ENCODE data around the gene KCNK7.

The KCNK7 gene

DNA sequence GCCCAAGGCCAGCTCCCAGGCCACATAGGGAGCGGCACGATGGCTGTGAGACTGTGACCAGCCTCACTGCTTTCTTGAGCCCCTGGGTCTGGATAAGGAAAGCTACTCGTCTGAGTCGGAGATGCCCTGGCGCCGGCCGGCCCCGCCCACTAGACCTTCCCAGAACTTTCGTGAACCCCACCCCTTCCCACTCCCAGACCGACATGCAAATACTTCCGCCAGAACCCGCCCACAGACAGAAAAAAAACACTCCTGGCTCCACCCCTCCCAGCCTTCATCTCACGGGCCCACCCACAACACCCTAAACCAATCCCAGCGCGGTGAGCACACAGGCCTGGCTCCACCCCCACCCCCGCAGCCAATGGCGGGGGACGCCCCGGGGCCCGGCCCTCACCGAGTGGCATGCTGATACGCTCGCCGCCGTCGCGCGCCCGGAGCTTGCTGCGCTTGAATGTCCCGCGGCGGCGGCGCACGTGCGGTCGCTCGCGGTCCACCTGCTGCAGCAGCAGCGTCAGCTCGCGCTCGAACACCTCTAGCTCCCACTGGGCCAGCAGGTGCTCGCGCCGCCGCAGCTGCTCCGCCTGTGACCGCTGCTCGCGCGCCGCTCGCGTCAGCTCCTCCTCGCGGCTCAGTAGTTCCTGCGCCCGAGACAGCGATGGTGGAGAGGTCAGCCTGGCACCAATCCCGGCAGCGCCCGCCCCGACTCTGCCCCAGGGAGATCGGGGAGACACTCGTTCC lies 11.4 kb upstream of the KCNK7 start:
- peak overlapping the region; percentile 34 for H3K4me3 ChIP-seq (ENCODE audit: low read depth, low read length)
- H3K18ac ChIP-seq (ENCODE audit: low read length) = no peak overlapping the region

DNA sequence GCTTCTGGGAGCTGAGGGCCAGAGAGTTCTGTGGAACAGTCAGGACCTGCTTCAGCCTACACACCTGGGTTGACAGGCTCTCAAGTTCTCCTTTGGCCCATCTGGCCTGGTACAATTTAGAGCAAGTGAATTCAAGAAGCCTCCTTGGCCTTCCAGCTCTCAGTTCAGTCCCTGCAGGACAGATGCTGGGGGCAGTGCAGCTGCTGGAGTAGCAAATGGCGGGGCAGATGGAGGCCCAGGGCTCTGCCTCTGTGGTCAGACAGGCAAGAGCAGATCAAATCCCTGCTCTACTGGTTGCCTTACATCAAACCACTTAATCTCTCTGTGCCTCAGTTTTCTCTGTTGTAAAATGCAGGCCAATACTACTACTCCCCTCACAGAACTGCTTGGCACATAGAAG lies 8.7 kb upstream of the KCNK7 start:
- Histone ChIP-seq H4K91ac (ENCODE audit: low read depth, low read length) (no peak overlapping the region), H2BK5ac (ENCODE audit: low read depth, low read length, poor library complexity) (no peak overlapping the region), H3K4ac (ENCODE audit: low read depth, low read length) (no peak overlapping the region), H2AK5ac (ENCODE audit: low read length) (no peak overlapping the region), H4K8ac (ENCODE audit: low read depth, low read length) (no peak overlapping the region), H3K79me2 (ENCODE audit: control insufficient read depth, insufficient read depth, low read length, poor library complexity) (no peaks in the 10 kb centered on the region), H3K4me1 (ENCODE audit: control insufficient read depth in 1 of 2, insufficient read depth in 2 of 2, low read length in 2 of 2) (peaks cover 9 to 11% of the 10 kb centered on the region in 2 experiments), H2AFZ (ENCODE audit: insufficient read depth, low read length, poor library complexity) (no peak overlapping the region), H3K4me3 (ENCODE audit: low read depth, low read length) (no peak overlapping the region), H4K12ac (ENCODE audit: low read depth, low read length) (no peak overlapping the region), H2BK12ac (ENCODE audit: low read length) (no peak overlapping the region), H3K14ac (ENCODE audit: low read length) (no peak overlapping the region), H3K9ac (ENCODE audit: low read length) (no peak overlapping the region), H3K9me3 (ENCODE audit: insufficient read depth, low read depth, low read length) (peaks cover 9% of the 10 kb centered on the region), H3K79me1 (ENCODE audit: low read length) (no peaks in the 10 kb centered on the region), H3K36me3 (ENCODE audit: control insufficient read depth in 1 of 2, insufficient read depth in 2 of 2, low read length in 2 of 2) (peaks cover 48 to 52% of the 10 kb centered on the region in 2 experiments), H3K23ac (ENCODE audit: low read length) (no peak overlapping the region), H3K4me2 (ENCODE audit: low read length) (no peak overlapping the region), H3K27ac (ENCODE audit: low read depth, low read length) (no peak overlapping the region), H3K27me3 (ENCODE audit: insufficient read depth, low read length) (no peaks in the 10 kb centered on the region), H2BK120ac (ENCODE audit: insufficient read depth, low read length, poor library complexity) (no peak overlapping the region), H3K18ac (ENCODE audit: low read length) (no peak overlapping the region)
- no peak for DNase-seq
- WGBS (ENCODE audit: extremely low coverage, insufficient coverage, insufficient read length) = no CpG with 5 or more reads among the region's 1 CpG

More for the DNA sequence above, 11.4 kb upstream of the KCNK7 start:
- no peak overlapping the region for H2AFZ ChIP-seq (ENCODE audit: insufficient read depth, low read length, poor library complexity)
- H2BK12ac ChIP-seq (ENCODE audit: low read length) = no peak overlapping the region
- peak overlapping the region; percentile 63 for H3K4me2 ChIP-seq (ENCODE audit: low read length)
- no peak overlapping the region for H4K91ac ChIP-seq (ENCODE audit: low read depth, low read length)
- H4K12ac ChIP-seq (ENCODE audit: low read depth, low read length) = no peak overlapping the region
- H2AK5ac ChIP-seq (ENCODE audit: low read length) = no peak overlapping the region
- no peak overlapping the region for H2BK120ac ChIP-seq (ENCODE audit: insufficient read depth, low read length, poor library complexity)
- H2BK5ac ChIP-seq (ENCODE audit: low read depth, low read length, poor library complexity) = no peak overlapping the region
- H3K27ac ChIP-seq (ENCODE audit: low read depth, low read length) = peak overlapping the region; percentile 19
- H3K4ac ChIP-seq (ENCODE audit: low read depth, low read length) = no peak overlapping the region
- H3K79me1 ChIP-seq (ENCODE audit: low read length) = peaks cover 2% of the 10 kb centered on the region
- H3K9ac ChIP-seq (ENCODE audit: low read length) = no peak overlapping the region
- no CpG with 5 or more reads among the region's 67 CpGs for WGBS (ENCODE audit: extremely low coverage, insufficient coverage, insufficient read length)
- H3K23ac ChIP-seq (ENCODE audit: low read length) = no peak overlapping the region
- no peaks in the 10 kb centered on the region for H3K27me3 ChIP-seq (ENCODE audit: insufficient read depth, low read length)
- H3K4me1 ChIP-seq (ENCODE audit: control insufficient read depth in 1 of 2, insufficient read depth in 2 of 2, low read length in 2 of 2) = peaks cover 17 to 21% of the 10 kb centered on the region in 2 experiments
- peak; percentile 95 for DNase-seq
- peaks cover 59 to 62% of the 10 kb centered on the region in 2 experiments for H3K36me3 ChIP-seq (ENCODE audit: control insufficient read depth in 1 of 2, insufficient read depth in 2 of 2, low read length in 2 of 2)
- no peak overlapping the region for H4K8ac ChIP-seq (ENCODE audit: low read depth, low read length)
- H3K9me3 ChIP-seq (ENCODE audit: insufficient read depth, low read depth, low read length) = peaks cover 9% of the 10 kb centered on the region
- peaks cover under 1% of the 10 kb centered on the region for H3K79me2 ChIP-seq (ENCODE audit: control insufficient read depth, insufficient read depth, low read length, poor library complexity)
- no peak overlapping the region for H3K14ac ChIP-seq (ENCODE audit: low read length)

DNA sequence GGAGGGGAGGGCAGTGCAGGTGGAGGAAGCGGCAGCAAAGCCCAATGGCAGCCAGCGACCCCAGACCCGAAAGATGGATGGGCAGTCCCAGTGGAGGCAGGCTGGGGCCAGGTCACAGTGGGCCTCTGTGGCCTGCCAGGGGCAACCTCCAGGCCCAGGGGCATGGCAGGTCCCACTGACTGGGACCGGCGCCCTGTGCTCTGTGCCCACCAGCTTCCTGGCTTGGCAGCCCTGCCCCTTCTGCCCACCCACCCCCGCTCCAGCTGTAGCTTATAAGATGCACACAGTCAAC lies 4.3 kb upstream of the KCNK7 start:
- Histone ChIP-seq H3K4me1 (ENCODE audit: control insufficient read depth in 1 of 2, insufficient read depth in 2 of 2, low read length in 2 of 2) (no peaks in the 10 kb centered on the region), H3K79me1 (ENCODE audit: low read length) (no peaks in the 10 kb centered on the region), H3K9me3 (ENCODE audit: insufficient read depth, low read depth, low read length) (peaks cover 5% of the 10 kb centered on the region), H3K9ac (ENCODE audit: low read length) (no peak overlapping the region), H3K36me3 (ENCODE audit: control insufficient read depth in 1 of 2, insufficient read depth in 2 of 2, low read length in 2 of 2) (peaks cover 41 to 42% of the 10 kb centered on the region in 2 experiments), H2BK12ac (ENCODE audit: low read length) (no peak overlapping the region), H3K14ac (ENCODE audit: low read length) (no peak overlapping the region), H2AK5ac (ENCODE audit: low read length) (no peak overlapping the region), H3K79me2 (ENCODE audit: control insufficient read depth, insufficient read depth, low read length, poor library complexity) (no peaks in the 10 kb centered on the region), H3K4me3 (ENCODE audit: low read depth, low read length) (no peak overlapping the region), H3K27ac (ENCODE audit: low read depth, low read length) (no peak overlapping the region), H3K27me3 (ENCODE audit: insufficient read depth, low read length) (no peaks in the 10 kb centered on the region), H3K4me2 (ENCODE audit: low read length) (no peak overlapping the region), H2BK120ac (ENCODE audit: insufficient read depth, low read length, poor library complexity) (no peak overlapping the region), H4K12ac (ENCODE audit: low read depth, low read length) (no peak overlapping the region), H3K4ac (ENCODE audit: low read depth, low read length) (no peak overlapping the region), H4K8ac (ENCODE audit: low read depth, low read length) (no peak overlapping the region), H2AFZ (ENCODE audit: insufficient read depth, low read length, poor library complexity) (no peak overlapping the region), H2BK5ac (ENCODE audit: low read depth, low read length, poor library complexity) (no peak overlapping the region), H3K23ac (ENCODE audit: low read length) (no peak overlapping the region), H4K91ac (ENCODE audit: low read depth, low read length) (no peak overlapping the region), H3K18ac (ENCODE audit: low read length) (no peak overlapping the region)
- no peak for DNase-seq
- WGBS (ENCODE audit: extremely low coverage, insufficient coverage, insufficient read length) = no CpG with 5 or more reads among the region's 6 CpGs

DNA sequence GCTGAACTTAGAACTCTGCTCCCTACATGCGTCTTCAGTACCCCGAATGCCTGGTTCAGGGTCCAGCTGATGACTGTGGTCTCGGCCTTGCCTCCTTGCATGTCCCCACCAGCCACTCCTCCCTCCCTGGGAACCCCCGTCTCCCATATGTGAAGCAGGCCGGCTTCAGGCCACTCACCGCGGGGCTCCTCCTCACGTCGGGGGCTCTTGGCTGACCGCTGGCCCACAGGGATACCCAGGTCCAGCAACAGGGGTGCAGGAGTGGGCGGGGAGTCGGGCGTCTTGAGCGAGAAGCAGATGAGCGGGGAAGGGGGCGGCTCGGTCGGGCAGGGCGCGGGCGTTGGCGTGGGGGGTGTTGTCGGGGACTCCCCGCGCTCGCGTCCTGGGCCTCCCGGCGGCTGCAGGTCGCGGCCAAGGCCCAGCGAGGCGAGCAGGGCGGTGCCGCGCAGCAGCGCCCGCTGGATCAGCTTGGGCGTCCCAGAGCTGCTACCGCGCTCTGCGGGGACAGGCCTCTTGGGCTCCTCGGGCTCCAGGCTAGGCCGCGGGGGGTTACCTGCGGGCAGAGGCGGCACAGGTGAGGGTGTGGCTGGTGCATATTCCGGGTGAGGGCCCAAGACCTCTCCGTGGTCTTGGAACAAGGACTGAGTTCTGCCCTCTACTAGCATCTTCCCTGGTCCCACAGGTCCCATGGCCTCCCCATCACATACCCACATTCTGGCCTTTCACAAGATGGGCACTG lies 3.8 kb upstream of the KCNK7 start:
- Histone ChIP-seq H3K27ac (ENCODE audit: low read depth, low read length) (no peak overlapping the region), H3K9me3 (ENCODE audit: insufficient read depth, low read depth, low read length) (peaks cover 5% of the 10 kb centered on the region), H2BK120ac (ENCODE audit: insufficient read depth, low read length, poor library complexity) (no peak overlapping the region), H3K23ac (ENCODE audit: low read length) (no peak overlapping the region), H2AK5ac (ENCODE audit: low read length) (no peak overlapping the region), H3K14ac (ENCODE audit: low read length) (no peak overlapping the region), H2BK5ac (ENCODE audit: low read depth, low read length, poor library complexity) (no peak overlapping the region), H4K91ac (ENCODE audit: low read depth, low read length) (no peak overlapping the region), H3K4me2 (ENCODE audit: low read length) (no peak overlapping the region), H3K18ac (ENCODE audit: low read length) (no peak overlapping the region), H4K8ac (ENCODE audit: low read depth, low read length) (no peak overlapping the region), H3K36me3 (ENCODE audit: control insufficient read depth in 1 of 2, insufficient read depth in 2 of 2, low read length in 2 of 2) (peaks cover 37% of the 10 kb centered on the region in 2 experiments), H3K4me1 (ENCODE audit: control insufficient read depth in 1 of 2, insufficient read depth in 2 of 2, low read length in 2 of 2) (no peaks in the 10 kb centered on the region), H3K79me1 (ENCODE audit: low read length) (no peaks in the 10 kb centered on the region), H2BK12ac (ENCODE audit: low read length) (no peak overlapping the region), H3K4ac (ENCODE audit: low read depth, low read length) (no peak overlapping the region), H3K79me2 (ENCODE audit: control insufficient read depth, insufficient read depth, low read length, poor library complexity) (no peaks in the 10 kb centered on the region), H3K4me3 (ENCODE audit: low read depth, low read length) (no peak overlapping the region), H2AFZ (ENCODE audit: insufficient read depth, low read length, poor library complexity) (no peak overlapping the region), H3K27me3 (ENCODE audit: insufficient read depth, low read length) (no peaks in the 10 kb centered on the region), H3K9ac (ENCODE audit: low read length) (no peak overlapping the region), H4K12ac (ENCODE audit: low read depth, low read length) (no peak overlapping the region)
- no CpG with 5 or more reads among the region's 49 CpGs for WGBS (ENCODE audit: extremely low coverage, insufficient coverage, insufficient read length)
- DNase-seq = no peak

Data from trophoblast cell (in vitro differentiated cells and primary cell).